ENCODE results near the gene GCSH. TPM values are rescaled to one million over a fixed set of nuclear protein-coding genes. Genes with fewer than 3 reads are reported as not detected.

Gene GCSH
- total and polyA plus RNA-seq, 8 donors = 4.9 to 36.4 (median 24.2) TPM

DNA sequence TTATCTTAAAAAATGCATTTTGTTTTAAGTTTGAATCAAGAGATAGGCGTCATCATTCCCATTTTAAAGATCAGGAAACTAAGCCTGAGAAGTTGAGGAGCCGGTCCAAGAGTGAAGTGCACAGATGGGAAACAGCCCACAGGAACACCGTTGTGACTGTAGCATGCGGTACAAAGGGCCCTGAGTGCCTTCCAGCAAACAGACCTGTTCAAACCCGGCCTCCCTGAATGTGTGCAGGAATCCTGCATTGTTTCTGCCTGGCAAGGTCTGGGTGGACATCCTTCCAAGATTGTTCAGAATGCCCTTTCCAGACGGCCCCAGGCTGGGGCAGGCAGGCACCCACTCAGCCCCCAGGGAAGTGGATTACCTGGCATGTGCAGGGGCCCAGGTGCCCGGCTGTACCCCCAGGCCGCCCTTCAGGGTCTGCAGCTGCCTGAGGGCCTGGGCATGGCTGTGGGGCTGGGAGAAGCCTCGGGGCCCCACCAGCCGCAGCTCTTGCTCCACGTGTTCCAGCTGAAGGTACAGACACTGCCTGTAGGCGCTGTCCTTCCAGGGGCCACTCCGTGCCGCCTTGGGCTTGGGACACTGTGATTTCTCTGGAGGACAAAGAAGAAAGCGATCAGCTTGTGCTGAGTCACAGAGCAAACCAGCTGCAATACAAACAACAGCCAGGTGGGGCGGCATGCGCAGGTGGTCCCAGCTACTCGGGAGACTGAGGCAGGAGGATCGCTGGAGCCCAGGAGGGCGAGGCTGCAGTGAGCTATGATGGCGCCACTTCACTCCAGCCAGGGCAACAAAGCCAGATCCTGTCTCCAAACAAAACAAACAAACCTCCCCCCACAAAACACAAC lies 45.0 kb upstream of the GCSH start:
- H3K9me3 ChIP-seq = no peaks in the 10 kb centered on the region
- no peaks in the 10 kb centered on the region for H3K36me3 ChIP-seq
- intact Hi-C loops (cut with DNase I; ENCODE audit: low total_unique reads) = no loop called here
- H3K27ac ChIP-seq = no peak overlapping the region
- DNase-seq = no peak
- peaks cover 0 to 4% (median 0%) of the 10 kb centered on the region in 4 donors for H3K4me1 ChIP-seq
- H3K27me3 ChIP-seq = peaks cover 0 to 18% (median 0%) of the 10 kb centered on the region in 3 donors
- no peak overlapping the region for H3K4me3 ChIP-seq
- 68 to 84% (median 75%) methylated on average over 15 to 21 of the region's 21 CpGs for WGBS, 5 donors
- TF ChIP-seq, protein P1, sequence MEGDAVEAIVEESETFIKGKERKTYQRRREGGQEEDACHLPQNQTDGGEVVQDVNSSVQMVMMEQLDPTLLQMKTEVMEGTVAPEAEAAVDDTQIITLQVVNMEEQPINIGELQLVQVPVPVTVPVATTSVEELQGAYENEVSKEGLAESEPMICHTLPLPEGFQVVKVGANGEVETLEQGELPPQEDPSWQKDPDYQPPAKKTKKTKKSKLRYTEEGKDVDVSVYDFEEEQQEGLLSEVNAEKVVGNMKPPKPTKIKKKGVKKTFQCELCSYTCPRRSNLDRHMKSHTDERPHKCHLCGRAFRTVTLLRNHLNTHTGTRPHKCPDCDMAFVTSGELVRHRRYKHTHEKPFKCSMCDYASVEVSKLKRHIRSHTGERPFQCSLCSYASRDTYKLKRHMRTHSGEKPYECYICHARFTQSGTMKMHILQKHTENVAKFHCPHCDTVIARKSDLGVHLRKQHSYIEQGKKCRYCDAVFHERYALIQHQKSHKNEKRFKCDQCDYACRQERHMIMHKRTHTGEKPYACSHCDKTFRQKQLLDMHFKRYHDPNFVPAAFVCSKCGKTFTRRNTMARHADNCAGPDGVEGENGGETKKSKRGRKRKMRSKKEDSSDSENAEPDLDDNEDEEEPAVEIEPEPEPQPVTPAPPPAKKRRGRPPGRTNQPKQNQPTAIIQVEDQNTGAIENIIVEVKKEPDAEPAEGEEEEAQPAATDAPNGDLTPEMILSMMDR (IDR thresholded peaks at IDR 0.05) = no peak
- TF ChIP-seq POLR2AphosphoS5 (IDR thresholded peaks at IDR 0.05) (no peak), EP300 (IDR thresholded peaks at IDR 0.05) (no peak), POLR2A (IDR thresholded peaks at IDR 0.05) (no peak)

DNA sequence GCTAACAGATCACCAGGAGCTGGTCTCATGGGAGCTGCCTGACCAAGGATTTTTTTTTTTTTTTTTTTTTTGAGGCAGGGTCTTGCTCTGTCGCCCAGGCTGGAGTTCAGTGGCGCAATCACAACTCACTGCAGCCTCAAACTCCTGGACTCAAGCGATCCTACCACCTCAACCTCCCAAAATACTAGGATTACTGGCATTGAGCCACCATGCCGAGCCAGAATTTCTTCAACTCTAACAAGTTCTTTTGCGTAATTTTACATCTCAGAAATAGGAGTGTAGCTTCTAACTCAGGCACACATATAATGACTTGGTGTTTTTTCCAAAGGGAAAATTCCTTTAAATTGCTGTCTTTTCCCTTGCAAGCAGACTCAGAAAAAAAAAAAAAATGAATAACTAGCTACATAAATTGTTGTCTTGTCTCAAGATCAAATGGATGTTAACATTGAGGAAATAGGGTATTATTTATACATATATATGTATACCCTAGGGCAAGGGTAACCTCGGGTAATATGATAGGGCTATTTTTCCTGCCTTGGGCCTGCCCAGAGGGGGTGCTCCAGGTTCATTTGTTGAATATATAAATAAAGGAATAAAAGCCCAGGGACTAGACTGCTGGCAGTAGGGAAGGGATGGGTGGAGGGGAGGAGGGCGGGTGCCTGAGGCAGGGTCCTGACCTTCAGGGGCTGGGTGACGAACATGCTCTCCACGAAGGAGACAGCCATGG lies 42.8 kb upstream of the GCSH start:
- H3K4me1 ChIP-seq = peaks cover 0 to 4% (median 0%) of the 10 kb centered on the region in 4 donors
- intact Hi-C loops (cut with DNase I; ENCODE audit: low total_unique reads) = no loop called here
- WGBS, 5 donors = 76 to 86% (median 82%) methylated on average over 9 of the region's 9 CpGs

DNA sequence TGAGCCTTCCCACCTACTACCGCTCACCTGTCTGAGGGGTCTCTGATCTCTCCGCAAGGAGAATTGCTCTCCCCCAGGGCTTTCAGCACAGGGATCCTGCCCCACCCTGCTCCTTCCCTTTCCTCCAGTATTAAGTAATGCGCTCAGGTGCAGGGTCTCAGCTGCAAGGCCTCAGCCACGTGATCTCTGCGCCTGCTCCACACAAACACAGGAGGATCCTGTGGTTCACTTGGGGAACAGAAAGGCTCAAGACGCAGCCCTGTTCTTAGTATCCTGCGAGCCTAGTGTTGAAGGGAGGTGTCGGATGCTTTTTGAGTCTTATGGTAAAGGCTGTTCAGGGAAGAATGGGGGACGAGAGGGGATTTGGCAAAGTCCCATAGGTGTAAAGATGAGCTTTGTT lies 41.6 kb upstream of the GCSH start:
- intact Hi-C loops (cut with DNase I; ENCODE audit: low total_unique reads) = no loop called here
- 73 to 81% (median 74%) methylated on average over 9 of the region's 9 CpGs for WGBS, 5 donors
- Histone ChIP-seq H3K27ac (no peak overlapping the region), H3K4me1 (peaks cover 0 to 4% (median 0%) of the 10 kb centered on the region in 4 donors), H3K36me3 (no peaks in the 10 kb centered on the region), H3K4me3 (no peak overlapping the region), H3K27me3 (no peaks in the 10 kb centered on the region), H3K9me3 (no peaks in the 10 kb centered on the region)
- DNase-seq = no peak
- TF ChIP-seq EP300 (IDR thresholded peaks at IDR 0.05) = no peak
- no peak for TF ChIP-seq POLR2AphosphoS5 (IDR thresholded peaks at IDR 0.05)
- TF ChIP-seq, protein P1 (IDR thresholded peaks at IDR 0.05) = no peak
- no peak for TF ChIP-seq POLR2A (IDR thresholded peaks at IDR 0.05)

More for the DNA sequence above, 42.8 kb upstream of the GCSH start:
- H3K36me3 ChIP-seq = no peaks in the 10 kb centered on the region
- H3K4me3 ChIP-seq = no peak overlapping the region
- H3K9me3 ChIP-seq = no peaks in the 10 kb centered on the region
- TF ChIP-seq, protein P1 (IDR thresholded peaks at IDR 0.05) = no peak
- TF ChIP-seq EP300 (IDR thresholded peaks at IDR 0.05) = no peak
- no peak for TF ChIP-seq POLR2A (IDR thresholded peaks at IDR 0.05)
- TF ChIP-seq POLR2AphosphoS5 (IDR thresholded peaks at IDR 0.05) = no peak
- no peaks in the 10 kb centered on the region for H3K27me3 ChIP-seq
- DNase-seq = no peak
- no peak overlapping the region for H3K27ac ChIP-seq

All from stomach (tissue), 9 donors.